ENCODE measurements around the gene MGAT5B. TPM values are rescaled to one million over a fixed set of nuclear protein-coding genes. Genes with fewer than 3 reads are reported as not detected.

MGAT5B gene
- polyA plus RNA-seq, 1 donor from 2014 or later: not detected

DNA sequence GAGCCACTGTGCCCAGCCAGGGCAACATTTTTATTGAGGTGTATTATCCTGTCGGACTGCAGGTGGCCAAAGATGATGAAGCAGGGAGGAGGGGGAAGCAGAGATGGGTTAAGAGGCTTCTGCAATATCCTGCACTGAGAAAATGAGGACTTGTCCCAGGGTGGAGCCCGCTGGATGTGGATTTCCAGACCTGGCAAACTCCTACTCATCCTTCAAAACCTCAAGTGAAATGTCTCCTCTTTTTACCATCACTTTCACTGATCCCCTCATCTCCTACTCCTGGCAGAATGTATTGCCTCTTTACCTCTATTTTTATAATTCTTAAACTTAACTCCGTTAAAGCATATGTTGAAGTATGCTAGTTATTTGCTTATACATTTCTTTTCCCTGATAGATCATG lies 60.9 kb downstream of the MGAT5B start:
- no peaks in the 10 kb centered on the region for H3K9me3 Mint-ChIP-seq
- H3K4me1 Mint-ChIP-seq: no peaks in the 10 kb centered on the region
- no peak overlapping the region for H3K4me3 Mint-ChIP-seq
- peaks cover 2% of the 10 kb centered on the region for H3K36me3 Mint-ChIP-seq
- H3K27ac Mint-ChIP-seq: no peak overlapping the region
- peaks cover 15% of the 10 kb centered on the region for H3K27me3 Mint-ChIP-seq

DNA sequence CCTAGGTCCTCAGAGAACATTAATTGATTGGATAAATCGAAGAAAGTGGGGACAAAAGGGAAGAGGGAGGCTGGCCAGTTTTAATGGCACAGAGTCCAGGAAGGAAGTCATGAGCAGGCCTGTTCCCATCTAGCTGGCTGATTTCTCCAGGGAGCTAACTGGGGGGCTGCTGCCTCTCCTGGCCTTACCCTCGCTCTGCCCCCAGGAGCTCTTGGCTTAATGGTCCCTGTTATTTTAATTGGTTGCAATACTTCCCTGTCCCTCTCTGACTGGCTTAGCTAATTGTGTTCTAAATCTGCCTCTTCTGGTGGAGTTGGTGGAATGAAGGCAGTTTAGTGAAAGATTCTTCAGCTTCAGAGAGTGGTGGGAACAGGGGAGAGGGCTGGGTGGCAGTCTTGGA lies 61.4 kb downstream of the MGAT5B start:
- Mint-ChIP-seq H3K9me3 (no peaks in the 10 kb centered on the region), H3K27me3 (peaks cover 15% of the 10 kb centered on the region), H3K27ac (no peak overlapping the region), H3K36me3 (peaks cover 2% of the 10 kb centered on the region), H3K4me1 (no peaks in the 10 kb centered on the region), H3K4me3 (no peak overlapping the region)

- no peaks in the 10 kb centered on the region for H3K9me3 Mint-ChIP-seq
- no peak overlapping the region for H3K27ac Mint-ChIP-seq
- H3K4me1 Mint-ChIP-seq: no peaks in the 10 kb centered on the region
- H3K27me3 Mint-ChIP-seq: peaks cover 15% of the 10 kb centered on the region
- H3K4me3 Mint-ChIP-seq: no peak overlapping the region
- H3K36me3 Mint-ChIP-seq: peaks cover 2% of the 10 kb centered on the region
These were observed 61.9 kb downstream of the MGAT5B start for GRCh38 chr17:76930107-76930506.

DNA sequence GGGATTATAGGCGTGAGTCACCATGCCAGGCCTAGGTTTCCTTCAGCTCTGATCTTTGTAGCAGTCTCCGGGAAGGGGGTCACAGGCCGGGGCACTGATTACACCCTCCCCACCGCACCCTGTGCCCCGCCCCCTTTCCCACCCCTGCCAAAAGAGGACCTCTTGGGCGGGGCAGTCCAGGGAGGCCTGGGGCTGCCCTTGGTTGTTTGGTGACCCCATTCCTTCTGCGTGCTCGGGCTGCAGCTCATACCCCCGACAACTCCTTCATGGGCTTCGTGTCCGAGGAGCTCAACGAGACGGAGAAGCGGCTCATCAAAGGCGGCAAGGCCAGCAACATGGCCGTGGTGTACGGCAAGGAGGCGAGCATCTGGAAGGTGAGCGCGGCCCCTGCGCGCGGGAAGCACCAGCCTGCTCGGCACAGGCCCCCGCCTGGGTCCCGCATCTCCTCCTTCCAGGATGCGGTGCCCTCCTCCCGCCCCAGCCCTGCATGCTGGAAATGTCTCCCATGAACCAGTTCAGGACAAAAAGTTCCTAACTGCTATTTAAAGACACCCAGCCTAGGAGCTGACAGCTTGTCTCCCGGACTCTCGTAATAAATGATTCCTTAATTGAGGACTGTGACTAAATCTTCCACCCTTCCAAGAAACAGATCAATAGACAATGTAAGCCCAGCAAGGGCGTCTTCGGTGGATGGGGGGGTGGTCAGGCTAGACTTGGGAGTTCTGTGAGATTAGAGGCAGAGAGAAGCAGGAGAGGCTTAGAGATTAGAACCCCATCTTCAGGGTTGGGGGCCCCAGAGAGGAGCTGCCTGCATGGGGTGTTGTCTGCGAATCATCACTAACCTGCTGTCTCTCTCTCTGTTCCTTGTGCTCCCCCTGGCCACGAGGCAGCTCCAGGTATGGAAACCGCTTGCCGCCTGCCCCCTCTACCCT lies 64.5 kb downstream of the MGAT5B start:
- Mint-ChIP-seq H3K27ac (no peak overlapping the region), H3K27me3 (peaks cover 13% of the 10 kb centered on the region), H3K4me3 (no peak overlapping the region), H3K36me3 (peaks cover 2% of the 10 kb centered on the region), H3K9me3 (no peaks in the 10 kb centered on the region), H3K4me1 (no peaks in the 10 kb centered on the region)

DNA sequence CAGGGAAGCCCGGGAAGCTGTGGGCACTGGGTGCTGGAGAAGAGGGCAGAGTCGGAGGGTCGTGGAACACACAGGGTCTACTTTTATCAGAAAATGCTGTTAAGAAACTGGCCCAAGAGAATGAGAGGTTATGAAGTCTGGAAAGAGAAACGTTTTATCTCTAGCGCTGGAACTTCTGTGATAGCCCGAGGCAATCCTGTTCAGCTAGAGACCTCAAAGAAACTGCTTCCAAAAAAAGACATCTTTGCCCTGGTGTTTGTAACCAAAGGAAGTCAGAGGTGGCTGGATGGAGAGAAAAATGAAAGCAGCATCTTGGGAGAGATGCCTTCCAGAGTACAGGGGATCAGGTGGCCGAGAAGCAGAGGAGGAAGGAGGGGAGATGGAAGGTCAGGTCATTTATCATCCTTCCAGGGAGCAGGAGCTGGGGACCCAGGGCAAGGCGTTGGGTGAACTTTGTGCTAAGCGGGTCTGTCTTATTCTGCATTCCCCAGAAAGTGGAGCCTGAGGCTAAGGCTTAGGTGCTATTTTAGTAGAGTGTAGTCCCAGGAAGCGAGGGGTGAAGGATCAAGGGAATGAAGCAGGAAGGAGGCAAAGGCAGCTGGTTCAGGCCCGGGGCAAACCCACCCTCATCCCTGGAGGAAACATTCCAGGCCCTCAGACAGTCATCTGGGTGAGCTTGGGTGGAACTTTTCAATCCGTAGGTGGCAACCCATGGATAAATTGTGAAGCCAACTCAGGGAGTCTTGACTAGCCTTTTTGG lies 66.5 kb downstream of the MGAT5B start:
- Mint-ChIP-seq H3K27ac (peak overlapping the region in 1 of 3 donors; percentile 65), H3K36me3 (no peaks in the 10 kb centered on the region), H3K9me3 (no peaks in the 10 kb centered on the region), H3K27me3 (peaks cover 11% of the 10 kb centered on the region), H3K4me3 (no peak overlapping the region), H3K4me1 (no peaks in the 10 kb centered on the region)

- no peaks in the 10 kb centered on the region for H3K9me3 Mint-ChIP-seq
- no peak overlapping the region for H3K4me3 Mint-ChIP-seq
- H3K36me3 Mint-ChIP-seq: no peaks in the 10 kb centered on the region
- no peak overlapping the region for H3K27ac Mint-ChIP-seq
- H3K4me1 Mint-ChIP-seq: no peaks in the 10 kb centered on the region
- H3K27me3 Mint-ChIP-seq: peaks cover 8% of the 10 kb centered on the region
These were observed 67.1 kb downstream of the MGAT5B start for GRCh38 chr17:76935331-76935730.

DNA sequence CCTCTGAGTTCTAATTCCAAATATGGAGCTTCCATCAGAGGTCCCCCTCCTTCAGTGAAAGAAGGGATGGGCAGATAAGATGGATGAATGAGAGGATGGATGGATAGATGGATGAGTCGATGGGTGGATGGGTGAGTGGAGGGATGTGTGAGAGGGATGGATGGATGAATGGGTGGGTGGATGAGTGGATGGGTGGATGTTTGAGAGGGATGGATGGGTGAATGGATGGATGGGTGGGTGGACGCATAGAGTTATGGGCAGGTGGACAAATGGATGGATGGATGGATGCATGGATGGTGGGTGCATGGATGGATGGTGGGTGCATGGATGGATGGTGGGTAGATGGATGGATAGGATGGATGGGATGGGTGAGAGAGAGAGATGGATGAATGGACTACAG lies 69.0 kb downstream of the MGAT5B start:
- no peak overlapping the region for H3K4me3 Mint-ChIP-seq
- no peaks in the 10 kb centered on the region for H3K4me1 Mint-ChIP-seq
- H3K9me3 Mint-ChIP-seq: no peaks in the 10 kb centered on the region
- H3K27me3 Mint-ChIP-seq: peaks cover 10% of the 10 kb centered on the region
- H3K36me3 Mint-ChIP-seq: no peaks in the 10 kb centered on the region
- H3K27ac Mint-ChIP-seq: peak overlapping the region in 1 of 3 donors; percentile 12

DNA sequence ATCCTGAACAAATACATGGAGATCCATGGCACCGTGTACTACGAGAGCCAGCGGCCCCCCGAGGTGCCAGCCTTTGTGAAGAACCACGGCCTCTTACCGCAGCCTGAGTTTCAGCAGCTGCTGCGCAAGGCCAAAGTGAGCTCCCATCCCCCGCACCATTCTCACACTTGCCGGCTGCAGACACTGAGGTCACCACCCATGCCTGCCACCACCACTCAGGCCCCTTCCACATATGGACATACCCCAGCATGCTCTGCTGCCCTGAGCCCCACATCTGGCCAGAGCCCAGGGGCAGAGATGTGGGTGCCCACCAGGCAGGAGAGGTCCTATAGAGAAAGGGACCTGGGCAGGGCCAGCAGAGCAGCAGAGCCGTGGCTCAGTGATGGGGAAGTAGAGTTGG lies 69.8 kb downstream of the MGAT5B start:
- H3K4me1 Mint-ChIP-seq: no peaks in the 10 kb centered on the region
- no peaks in the 10 kb centered on the region for H3K36me3 Mint-ChIP-seq

DNA sequence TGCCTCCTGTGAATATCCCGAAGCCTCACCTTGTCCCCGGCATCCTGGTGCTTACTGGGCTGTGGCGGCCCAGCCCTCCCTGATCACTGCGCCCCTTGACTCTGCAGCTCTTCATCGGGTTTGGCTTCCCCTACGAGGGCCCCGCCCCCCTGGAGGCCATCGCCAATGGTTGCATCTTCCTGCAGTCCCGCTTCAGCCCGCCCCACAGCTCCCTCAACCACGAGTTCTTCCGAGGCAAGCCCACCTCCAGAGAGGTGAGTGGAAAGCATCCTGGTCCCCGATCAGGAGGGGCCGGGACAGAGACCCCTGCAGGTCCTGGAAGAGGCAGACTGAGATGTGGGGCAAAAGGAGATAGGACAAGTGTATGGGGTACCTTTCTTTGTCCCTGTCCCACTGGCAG lies 72.1 kb downstream of the MGAT5B start:
- H3K27me3 Mint-ChIP-seq: peaks cover 12% of the 10 kb centered on the region
- no peaks in the 10 kb centered on the region for H3K9me3 Mint-ChIP-seq
- no peaks in the 10 kb centered on the region for H3K36me3 Mint-ChIP-seq
- H3K27ac Mint-ChIP-seq: no peak overlapping the region
- H3K4me1 Mint-ChIP-seq: no peaks in the 10 kb centered on the region
- no peak overlapping the region for H3K4me3 Mint-ChIP-seq

More for the DNA sequence above, 69.8 kb downstream of the MGAT5B start:
- Mint-ChIP-seq H3K27me3 (peaks cover 11% of the 10 kb centered on the region), H3K9me3 (no peaks in the 10 kb centered on the region), H3K4me3 (no peak overlapping the region), H3K27ac (no peak overlapping the region)

DNA sequence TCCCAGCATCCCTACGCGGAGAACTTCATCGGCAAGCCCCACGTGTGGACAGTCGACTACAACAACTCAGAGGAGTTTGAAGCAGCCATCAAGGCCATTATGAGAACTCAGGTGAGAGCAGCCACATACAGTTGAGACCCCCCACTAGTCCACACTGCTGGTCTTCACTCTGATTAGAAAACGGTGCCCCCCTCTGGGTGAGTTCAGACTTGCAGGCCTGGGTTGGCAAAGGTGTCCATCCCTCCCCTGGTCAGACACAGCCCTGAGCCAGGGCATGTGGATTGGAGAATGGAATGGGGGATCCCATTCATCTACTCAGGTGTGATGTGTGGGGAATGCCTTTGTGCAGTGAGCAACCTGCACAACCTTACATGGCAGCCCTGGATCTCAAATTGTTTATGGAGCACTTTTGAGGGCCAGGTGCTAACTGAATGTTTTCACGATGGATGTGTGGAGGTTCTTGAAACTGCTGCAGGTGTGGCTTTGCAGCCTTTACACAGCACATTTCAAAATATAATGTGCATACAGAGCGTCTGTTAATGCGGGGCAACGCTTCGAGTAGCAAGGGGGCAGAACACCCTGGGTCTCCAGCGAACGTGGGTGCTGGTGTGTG lies 72.6 kb downstream of the MGAT5B start:
- H3K36me3 Mint-ChIP-seq: no peaks in the 10 kb centered on the region
- peak overlapping the region in 1 of 3 donors; percentile 71 for H3K27ac Mint-ChIP-seq
- peaks cover 12% of the 10 kb centered on the region for H3K27me3 Mint-ChIP-seq

GRCh38 chr17:76943202-76943601 lies 75.0 kb downstream of the MGAT5B start:
- peaks cover 0 to 1% (median 0%) of the 10 kb centered on the region in 3 donors for H3K4me1 Mint-ChIP-seq
- H3K27me3 Mint-ChIP-seq: peaks cover 12% of the 10 kb centered on the region
- H3K27ac Mint-ChIP-seq: no peak overlapping the region
- no peaks in the 10 kb centered on the region for H3K9me3 Mint-ChIP-seq
- H3K4me3 Mint-ChIP-seq: no peak overlapping the region
- no peaks in the 10 kb centered on the region for H3K36me3 Mint-ChIP-seq

More for the DNA sequence above, 72.6 kb downstream of the MGAT5B start:
- Mint-ChIP-seq H3K4me3 (no peak overlapping the region), H3K4me1 (no peaks in the 10 kb centered on the region), H3K9me3 (no peaks in the 10 kb centered on the region)

DNA sequence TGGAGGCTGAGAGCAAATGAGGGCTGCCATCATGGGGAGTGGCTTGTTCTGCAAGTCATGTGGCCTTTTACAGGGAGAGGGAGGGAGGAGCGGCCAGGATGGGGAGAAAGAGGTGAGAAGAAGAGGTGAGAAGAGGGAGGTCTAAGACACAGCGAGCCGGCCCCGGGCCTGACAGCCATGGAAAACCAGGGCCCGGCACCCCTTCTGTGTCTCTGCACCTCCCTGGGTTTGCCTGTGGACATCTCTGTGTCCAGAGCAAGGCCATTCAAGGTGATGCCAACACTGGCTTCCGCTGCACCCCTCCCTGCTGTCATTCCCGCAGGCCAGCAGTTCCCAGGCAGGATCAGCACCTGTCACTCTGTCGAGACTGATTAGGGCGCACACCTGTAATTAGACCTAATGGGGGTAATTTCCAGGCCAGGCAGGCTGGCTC lies 75.6 kb downstream of the MGAT5B start:
- Mint-ChIP-seq H3K4me3 (no peak overlapping the region), H3K27ac (no peak overlapping the region), H3K9me3 (no peaks in the 10 kb centered on the region), H3K4me1 (peaks cover 0 to 1% (median 0%) of the 10 kb centered on the region in 3 donors), H3K27me3 (peaks cover 12% of the 10 kb centered on the region), H3K36me3 (no peaks in the 10 kb centered on the region)

- H3K27ac Mint-ChIP-seq: peak overlapping the region in 1 of 3 donors; percentile 53
- peaks cover 12% of the 10 kb centered on the region for H3K27me3 Mint-ChIP-seq
- H3K36me3 Mint-ChIP-seq: no peaks in the 10 kb centered on the region
- peaks cover 0 to 1% (median 0%) of the 10 kb centered on the region in 3 donors for H3K4me1 Mint-ChIP-seq
- no peak overlapping the region for H3K4me3 Mint-ChIP-seq
- no peaks in the 10 kb centered on the region for H3K9me3 Mint-ChIP-seq
These were observed 76.3 kb downstream of the MGAT5B start for GRCh38 chr17:76944477-76944876.

- H3K27ac Mint-ChIP-seq: no peak overlapping the region
- no peaks in the 10 kb centered on the region for H3K9me3 Mint-ChIP-seq
- H3K36me3 Mint-ChIP-seq: no peaks in the 10 kb centered on the region
- H3K4me3 Mint-ChIP-seq: no peak overlapping the region
- peaks cover 7% of the 10 kb centered on the region for H3K27me3 Mint-ChIP-seq
- peaks cover 0 to 1% (median 0%) of the 10 kb centered on the region in 3 donors for H3K4me1 Mint-ChIP-seq
These were observed 78.0 kb downstream of the MGAT5B start for GRCh38 chr17:76946111-76946771.

DNA sequence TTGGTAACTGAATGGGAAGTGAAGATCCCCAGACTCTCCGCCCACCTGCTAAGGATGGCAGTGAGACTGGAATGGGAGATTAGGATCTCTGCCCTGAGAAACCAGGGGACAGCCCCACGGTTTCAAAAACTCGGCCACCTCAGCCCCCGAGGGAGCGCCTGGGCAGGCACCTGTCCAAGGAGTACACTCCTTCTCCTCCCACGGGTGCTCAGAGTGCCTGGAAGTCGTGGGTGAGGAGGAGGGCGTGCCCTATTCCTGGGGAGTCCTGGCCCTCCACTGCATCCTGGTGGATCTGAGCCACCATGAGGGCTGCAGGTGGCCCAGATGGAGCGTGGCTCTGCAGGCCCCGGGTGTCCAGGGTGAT lies 78.5 kb downstream of the MGAT5B start:
- Mint-ChIP-seq H3K27me3 (peaks cover 7% of the 10 kb centered on the region), H3K4me1 (peaks cover 0 to 1% (median 0%) of the 10 kb centered on the region in 3 donors), H3K9me3 (no peaks in the 10 kb centered on the region), H3K36me3 (no peaks in the 10 kb centered on the region), H3K27ac (no peak overlapping the region), H3K4me3 (no peak overlapping the region)
